ENCODE results near the gene MRPL2. TPM values are rescaled to one million over a fixed set of nuclear protein-coding genes. Genes with fewer than 3 reads are reported as not detected.

The MRPL2 gene
- total RNA-seq, 1 experiment from 2014 or later: 110 TPM

DNA sequence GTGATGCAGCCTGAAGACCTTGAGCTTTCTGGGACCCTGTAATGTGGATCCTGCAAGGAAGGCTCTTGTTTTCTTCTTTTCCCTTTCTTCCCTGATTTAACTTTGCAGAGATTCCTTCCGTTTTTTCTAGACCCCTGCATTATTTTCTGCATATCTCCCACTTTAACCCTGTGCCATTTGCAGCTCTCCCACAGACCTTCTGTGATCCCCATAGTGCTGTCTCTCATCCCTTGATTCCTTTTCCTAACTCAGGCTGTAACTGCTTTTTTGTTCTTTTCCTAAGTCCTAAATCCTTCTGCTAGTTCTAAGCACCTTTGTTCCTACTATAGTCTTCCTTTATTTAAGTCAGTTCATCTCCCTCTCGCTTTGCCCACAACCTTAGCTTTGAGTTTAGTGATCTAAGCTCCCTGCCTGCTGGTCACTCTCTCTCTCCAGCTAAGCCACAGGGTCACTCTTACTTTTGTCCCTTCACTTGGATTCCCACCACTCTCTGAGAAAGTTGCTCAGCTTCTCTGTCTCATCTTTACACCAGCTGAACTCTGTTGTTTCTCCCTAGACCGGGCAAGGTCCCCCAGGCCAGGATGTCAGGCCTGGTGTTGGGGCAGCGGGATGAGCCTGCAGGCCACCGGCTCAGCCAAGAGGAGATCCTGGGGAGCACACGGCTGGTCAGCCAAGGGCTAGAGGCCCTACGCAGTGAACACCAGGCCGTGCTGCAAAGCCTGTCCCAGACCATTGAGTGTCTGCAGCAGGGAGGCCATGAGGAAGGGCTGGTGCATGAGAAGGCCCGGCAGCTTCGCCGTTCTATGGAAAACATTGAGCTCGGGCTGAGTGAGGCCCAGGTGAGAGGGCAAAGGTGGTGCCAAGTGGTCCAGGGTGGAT lies 1.8 kb upstream of the MRPL2 start:
- intact Hi-C loops (cut with micrococcal nuclease; ENCODE audit: unreplicated experiment): no loop called here
- no peak for TF ChIP-seq CTCF (conservative IDR thresholded peaks at IDR 0.05)
- no peak for TF ChIP-seq EZH2 (IDR thresholded peaks at IDR 0.05; ENCODE audit: low read depth)
- BruUV-seq (replicated peaks): TSS peak; percentile 38
- H2AFZ ChIP-seq: no peak overlapping the region
- ChIA-PET POLR2A (ENCODE audit: unreplicated experiment) (interaction anchor here (0.6 to 0.7 kb wide), 4 partner anchors 15 to 1024 kb away, joined by 3 to 5 read pairs (median 4); partner anchors contain the start of gene PTK7), CTCF (interaction anchor here (0.6 kb wide), 1 partner anchor 83 kb away, joined by 3 read pairs; no protein-coding TSS in a partner anchor)
- H3K79me2 ChIP-seq (ENCODE audit: low read depth): peaks cover 32% of the 10 kb centered on the region
- H3K27ac ChIP-seq: peak overlapping the region; percentile 61
- H3K9me3 ChIP-seq (ENCODE audit: insufficient read depth, low read depth): no peaks in the 10 kb centered on the region
- no peaks in the 10 kb centered on the region for H3K9me2 ChIP-seq (ENCODE audit: insufficient read depth)
- DNase-seq: no peak
- H3K36me3 ChIP-seq (ENCODE audit: low read depth): no peaks in the 10 kb centered on the region; the same call in 1 of the 2 replicates
- no peaks in the 10 kb centered on the region for H4K20me1 ChIP-seq (ENCODE audit: insufficient read depth)
- no peaks in the 10 kb centered on the region for H3K27me3 ChIP-seq (ENCODE audit: insufficient read depth, low read depth)
- H3K4me2 ChIP-seq: peak overlapping the region; percentile 86
- H3F3A ChIP-seq (ENCODE audit: insufficient read depth, low read depth): peaks cover 15% of the 10 kb centered on the region; the same call in 1 of the 2 replicates
- H3K4me1 ChIP-seq (replicated peaks; ENCODE audit: insufficient read depth): peaks cover 22% of the 10 kb centered on the region
- peak overlapping the region; percentile 80 for H3K4me3 ChIP-seq

DNA sequence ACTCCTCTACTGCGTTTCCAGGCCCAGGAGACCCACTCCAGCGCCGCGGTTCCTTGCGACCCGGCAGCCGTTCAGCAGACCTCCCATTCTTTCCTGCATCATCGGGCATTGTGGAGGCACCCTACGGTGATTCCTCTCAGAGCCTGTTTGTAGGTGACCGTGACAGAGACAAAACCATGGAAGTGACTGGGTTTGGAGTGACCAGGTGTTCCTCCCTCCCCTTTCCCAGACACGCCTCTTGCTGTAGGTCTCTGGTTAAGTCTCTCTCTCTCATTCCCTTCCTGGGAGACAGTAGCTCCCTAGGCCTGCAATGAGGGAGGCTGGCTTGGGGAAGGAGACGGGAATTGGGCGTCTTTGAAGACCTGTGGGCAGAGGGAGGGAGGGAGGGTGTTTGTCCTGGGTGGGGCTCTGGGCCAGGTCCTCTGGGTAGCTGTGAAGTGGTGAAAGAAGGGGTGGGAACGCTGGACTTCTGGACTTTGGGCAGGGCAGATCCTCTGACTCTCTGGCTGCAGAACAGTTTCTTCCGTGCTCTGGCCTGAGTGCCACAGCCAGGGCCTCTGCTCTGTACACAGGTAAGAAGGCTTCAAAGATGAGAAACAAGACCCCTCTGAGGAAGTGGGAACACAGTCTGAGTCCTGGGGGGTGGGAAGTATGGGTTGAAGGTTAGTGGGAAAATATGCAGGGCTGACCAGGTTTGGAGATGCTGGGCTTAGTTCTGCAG lies 960 bp upstream of the MRPL2 start:
- TF ChIP-seq CTCF (conservative IDR thresholded peaks at IDR 0.05): no peak
- no peak for TF ChIP-seq EZH2 (IDR thresholded peaks at IDR 0.05; ENCODE audit: low read depth)
- Histone ChIP-seq H3K79me2 (ENCODE audit: low read depth) (peaks cover 32% of the 10 kb centered on the region), H3K4me1 (replicated peaks; ENCODE audit: insufficient read depth) (peaks cover 22% of the 10 kb centered on the region), H3K27me3 (ENCODE audit: insufficient read depth, low read depth) (no peaks in the 10 kb centered on the region), H3K9me3 (ENCODE audit: insufficient read depth, low read depth) (no peaks in the 10 kb centered on the region), H3F3A (ENCODE audit: insufficient read depth, low read depth) (peaks cover 19% of the 10 kb centered on the region; the same call in 1 of the 2 replicates), H3K9me2 (ENCODE audit: insufficient read depth) (no peaks in the 10 kb centered on the region), H3K36me3 (ENCODE audit: low read depth) (no peaks in the 10 kb centered on the region; the same call in 1 of the 2 replicates), H3K27ac (peak overlapping the region; percentile 61), H3K4me3 (peak overlapping the region; percentile 80), H3K4me2 (peak overlapping the region; percentile 86), H2AFZ (peak overlapping the region; percentile 87), H4K20me1 (ENCODE audit: insufficient read depth) (no peaks in the 10 kb centered on the region)
- DNase-seq: peak; percentile 62 to 74
- CTCF ChIA-PET: interaction anchor here (0.6 to 1.2 kb wide), 2 partner anchors 84 kb away, joined by 3 to 4 read pairs; no protein-coding TSS in a partner anchor
- intact Hi-C loops (cut with micrococcal nuclease; ENCODE audit: unreplicated experiment): no loop called here
- POLR2A ChIA-PET (ENCODE audit: unreplicated experiment): interaction anchor here (0.6 to 1.1 kb wide), 6 partner anchors 16 to 1025 kb away, joined by 3 to 6 read pairs (median 4); partner anchors contain the start of genes CNPY3 and PTK7
- BruUV-seq (replicated peaks): no TSS peak

DNA sequence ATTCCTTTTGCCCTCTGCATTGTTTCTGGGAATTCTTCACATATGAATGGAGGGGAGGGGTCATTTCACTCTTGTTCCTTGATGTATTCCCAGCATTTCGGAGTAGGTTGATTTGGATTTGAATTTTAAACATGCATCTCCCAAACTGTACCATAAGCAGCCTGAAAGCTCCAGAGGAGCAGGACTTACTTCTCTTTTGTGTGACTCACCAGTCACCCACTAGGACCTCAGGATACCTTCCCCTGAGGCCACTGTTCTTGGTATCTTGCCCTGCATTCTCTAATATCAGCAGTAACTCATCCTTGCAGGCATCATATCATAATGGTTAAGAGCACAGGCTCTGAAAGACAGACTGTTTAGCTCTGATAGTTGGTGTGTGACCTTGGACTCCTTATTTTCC lies 703 bp downstream of the MRPL2 start:
- POLR2A ChIA-PET (ENCODE audit: unreplicated experiment): interaction anchor here (0.6 kb wide), 1 partner anchor 175 kb away, joined by 3 read pairs; no protein-coding TSS in a partner anchor
- Histone ChIP-seq H3K4me2 (peak overlapping the region; percentile 96), H3K27me3 (ENCODE audit: insufficient read depth, low read depth) (no peaks in the 10 kb centered on the region), H3K9me2 (ENCODE audit: insufficient read depth) (no peaks in the 10 kb centered on the region), H3K27ac (no peak overlapping the region), H4K20me1 (ENCODE audit: insufficient read depth) (no peaks in the 10 kb centered on the region), H2AFZ (peak overlapping the region; percentile 86), H3K79me2 (ENCODE audit: low read depth) (peaks cover 32% of the 10 kb centered on the region), H3K9me3 (ENCODE audit: insufficient read depth, low read depth) (no peaks in the 10 kb centered on the region), H3F3A (ENCODE audit: insufficient read depth, low read depth) (peaks cover 30% of the 10 kb centered on the region; the same call in 1 of the 2 replicates), H3K4me1 (replicated peaks; ENCODE audit: insufficient read depth) (peaks cover 22% of the 10 kb centered on the region), H3K4me3 (peak overlapping the region; percentile 80), H3K36me3 (ENCODE audit: low read depth) (no peaks in the 10 kb centered on the region; the same call in 1 of the 2 replicates)
- no peak for DNase-seq
- CTCF ChIA-PET: no interaction called here
- TSS peak; percentile 50 for BruUV-seq (replicated peaks)
- intact Hi-C loops (cut with micrococcal nuclease; ENCODE audit: unreplicated experiment): loop anchor here (2.0 to 5.0 kb wide), 2 partner anchors 46 to 112 kb away; partner anchors contain the start of genes KLHDC3, MEA1 and SRF
- TF ChIP-seq EZH2 (IDR thresholded peaks at IDR 0.05; ENCODE audit: low read depth) (no peak), CTCF (conservative IDR thresholded peaks at IDR 0.05) (no peak)

All from PC-9 (cell line).